ENCODE measurements around the gene MAP3K14.

MAP3K14 gene

DNA sequence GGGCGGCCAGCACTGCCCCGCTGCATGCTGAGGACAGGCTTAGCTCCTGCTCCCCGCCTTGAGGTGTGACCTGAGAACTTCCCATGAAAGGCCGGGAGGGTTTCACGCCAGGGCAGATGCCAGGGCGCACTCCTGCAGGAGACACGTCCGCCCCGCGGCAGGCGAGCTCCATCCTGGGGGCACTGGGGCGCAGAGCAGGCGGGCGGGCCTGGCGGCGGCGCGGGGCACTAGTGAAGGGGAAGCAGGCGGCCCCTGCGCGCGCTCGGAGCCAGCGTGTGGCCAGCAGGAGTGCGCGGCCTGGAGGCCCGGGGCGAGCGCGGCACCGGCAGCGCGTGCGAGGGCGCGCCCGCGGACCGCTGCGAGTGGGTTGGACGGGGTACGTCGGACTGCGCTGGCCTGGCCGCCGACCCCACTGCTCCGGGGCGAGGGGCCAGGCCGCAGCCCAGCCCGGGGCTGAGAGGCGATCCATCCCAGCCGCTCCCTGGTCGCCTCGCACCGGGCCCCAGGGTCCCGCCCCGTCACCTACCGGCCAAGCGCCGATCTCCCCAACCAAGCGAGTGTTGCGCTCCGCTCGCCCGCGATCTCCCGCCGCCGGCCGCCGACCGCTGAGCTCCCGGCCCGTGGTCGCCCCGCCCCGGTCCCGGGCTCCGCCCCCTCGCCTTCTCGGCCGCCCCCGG is at the start of gene MAP3K14:
Gene MAP3K14 (minus strand): TSS at position 587 of the 677 bp plus-strand sequence. CDS start 26,275 bp downstream, outside the sequence.
- TF ChIP-seq JUND (IDR thresholded peaks at IDR 0.05; ENCODE audit: low read depth) = no peak
- peak; percentile 63 to 80 for DNase-seq (ENCODE audit: low read depth in 1 of 2, low spot score in 1 of 2)
- in situ Hi-C loops (cut with HindIII; ENCODE audit: low pct_unique_long_range_greater_than_20kb, low sequenced_read_pairs) = no loop called here

GRCh38 chr17:45366049-45366448 is 49.2 kb upstream of the MAP3K14 start:
- in situ Hi-C loops (cut with HindIII; ENCODE audit: low pct_unique_long_range_greater_than_20kb, low sequenced_read_pairs) = no loop called here
- DNase-seq (ENCODE audit: low read depth in 1 of 2, low spot score in 1 of 2) = no peak
- TF ChIP-seq JUND (IDR thresholded peaks at IDR 0.05; ENCODE audit: low read depth) = no peak

DNA sequence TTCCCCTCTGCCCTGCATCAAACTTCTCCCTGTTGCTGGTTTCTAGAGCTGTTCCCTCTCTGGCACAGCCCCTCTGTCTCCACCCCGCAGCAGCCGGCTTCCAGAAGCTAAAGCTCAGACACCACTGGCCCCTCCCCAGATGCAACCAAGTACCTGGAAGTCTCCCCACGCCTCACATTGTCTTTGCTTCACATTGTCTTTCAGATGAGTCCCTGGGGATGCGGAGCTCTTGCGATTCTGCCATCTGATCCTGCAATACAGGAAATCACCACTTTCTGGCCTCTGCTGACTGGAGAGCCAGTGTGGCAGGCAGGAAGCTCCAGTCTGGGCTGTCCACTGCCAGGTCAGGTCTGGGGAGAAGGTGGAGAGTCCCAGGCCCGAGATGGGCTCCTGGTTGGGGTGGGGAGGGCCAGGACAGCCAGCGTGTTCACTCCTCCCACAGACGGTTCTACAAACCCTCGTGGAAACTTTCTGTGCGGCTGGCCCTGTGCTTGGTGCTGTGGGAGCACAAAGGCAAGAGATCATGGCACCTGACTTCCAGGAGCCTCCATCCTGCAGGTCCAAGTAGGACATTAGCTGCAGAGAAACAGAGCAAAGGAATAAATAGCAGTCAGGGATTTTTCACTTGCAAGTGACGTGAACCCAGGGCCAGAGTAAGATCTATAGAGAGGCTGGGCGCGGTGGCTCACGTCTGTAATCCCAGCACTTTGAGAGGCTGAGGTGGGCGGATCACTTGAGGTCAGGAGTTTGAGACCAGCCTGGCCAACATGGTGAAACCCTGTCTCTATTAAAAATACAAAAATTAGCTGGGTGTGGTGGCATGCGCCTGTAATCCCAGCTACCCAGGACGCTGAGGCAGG is 47.9 kb upstream of the MAP3K14 start:
- no peak for TF ChIP-seq JUND (IDR thresholded peaks at IDR 0.05; ENCODE audit: low read depth)
- DNase-seq (ENCODE audit: low read depth in 1 of 2, low spot score in 1 of 2) = no peak
- in situ Hi-C loops (cut with HindIII; ENCODE audit: low pct_unique_long_range_greater_than_20kb, low sequenced_read_pairs) = no loop called here

GRCh38 chr17:45363498-45363897 is 46.7 kb upstream of the MAP3K14 start:
- in situ Hi-C loops (cut with HindIII; ENCODE audit: low pct_unique_long_range_greater_than_20kb, low sequenced_read_pairs) = no loop called here
- DNase-seq (ENCODE audit: low read depth in 1 of 2, low spot score in 1 of 2) = no peak

GRCh38 chr17:45361976-45362375 is 45.2 kb upstream of the MAP3K14 start:
- no peak for DNase-seq (ENCODE audit: low read depth in 1 of 2, low spot score in 1 of 2)
- in situ Hi-C loops (cut with HindIII; ENCODE audit: low pct_unique_long_range_greater_than_20kb, low sequenced_read_pairs) = no loop called here
- TF ChIP-seq JUND (IDR thresholded peaks at IDR 0.05; ENCODE audit: low read depth) = no peak

More at GRCh38 chr17:45363498-45363897, 46.7 kb upstream of the MAP3K14 start:
- TF ChIP-seq JUND (IDR thresholded peaks at IDR 0.05; ENCODE audit: low read depth) = no peak

DNA sequence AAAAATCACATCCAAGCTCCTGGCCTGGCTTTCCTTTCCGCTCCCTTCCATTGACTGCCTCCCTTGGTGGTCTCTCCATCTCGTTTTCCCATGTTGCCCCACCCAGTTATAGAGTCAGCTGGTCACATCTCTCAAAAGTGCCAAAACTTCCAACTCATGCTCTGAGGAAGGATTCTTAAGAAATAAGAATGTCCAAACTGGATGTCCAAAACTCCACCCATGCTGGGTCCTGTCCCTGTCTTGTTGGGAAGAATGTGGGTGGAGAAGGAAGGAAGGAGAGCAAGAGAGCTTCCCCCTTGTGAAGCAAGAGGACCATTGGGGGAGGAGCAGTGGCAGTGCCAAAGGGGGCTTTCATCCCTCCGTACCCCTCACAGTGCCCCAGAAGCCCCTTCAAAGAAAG is 44.6 kb upstream of the MAP3K14 start:
- TF ChIP-seq JUND (IDR thresholded peaks at IDR 0.05; ENCODE audit: low read depth) = no peak
- DNase-seq (ENCODE audit: low read depth in 1 of 2, low spot score in 1 of 2) = no peak
- in situ Hi-C loops (cut with HindIII; ENCODE audit: low pct_unique_long_range_greater_than_20kb, low sequenced_read_pairs) = no loop called here

DNA sequence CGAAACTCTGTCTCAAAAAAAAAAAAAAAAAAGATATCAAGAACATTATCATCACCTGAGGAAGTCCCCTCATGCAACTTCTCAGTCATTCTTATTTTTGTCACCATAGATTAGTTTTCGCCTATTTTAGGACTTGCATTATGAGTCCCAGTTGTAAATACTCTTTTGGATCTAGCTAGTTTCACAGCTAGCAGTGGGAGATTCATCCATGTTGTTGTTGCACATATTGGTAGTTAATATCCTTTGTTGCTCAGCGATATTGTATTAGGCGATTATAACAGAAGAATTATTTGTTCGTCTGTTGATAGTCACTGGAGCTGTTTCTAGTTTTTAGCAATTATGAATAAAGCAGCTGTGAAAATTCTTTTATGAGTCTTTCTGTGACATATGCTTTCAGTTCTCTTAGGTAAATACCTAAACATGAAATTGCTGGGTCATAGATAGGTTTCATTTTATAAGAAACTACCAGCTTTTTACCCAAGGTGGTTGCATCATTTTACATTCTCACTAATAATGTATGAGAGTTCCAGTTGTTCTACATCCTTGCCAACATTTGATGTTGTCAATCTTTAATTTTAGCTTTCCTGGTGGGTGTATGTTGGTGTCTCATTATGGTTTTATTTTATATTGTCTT is 40.7 kb upstream of the MAP3K14 start:
- in situ Hi-C loops (cut with HindIII; ENCODE audit: low pct_unique_long_range_greater_than_20kb, low sequenced_read_pairs) = no loop called here
- no peak for DNase-seq (ENCODE audit: low read depth in 1 of 2, low spot score in 1 of 2)
- no peak for TF ChIP-seq JUND (IDR thresholded peaks at IDR 0.05; ENCODE audit: low read depth)

DNA sequence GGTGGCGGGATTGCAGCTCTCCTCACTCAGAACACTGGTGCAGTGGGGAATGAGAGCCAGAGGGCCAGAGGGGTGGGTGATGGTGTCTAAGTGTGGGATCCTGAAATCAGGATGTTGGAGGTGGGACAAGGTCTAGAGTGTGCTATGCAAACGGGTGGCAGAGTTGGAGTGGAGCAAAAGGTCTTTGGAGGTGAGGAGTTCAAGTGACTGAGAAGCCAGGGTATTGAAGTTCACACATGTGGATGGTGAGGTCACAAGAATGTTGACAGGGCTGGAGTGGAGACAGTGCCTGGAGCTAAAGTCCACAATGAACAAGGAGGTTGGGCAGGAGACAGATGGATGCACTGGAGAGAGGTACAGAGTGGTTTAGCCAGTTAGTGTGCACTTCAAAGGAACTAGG is 38.3 kb upstream of the MAP3K14 start:
- peak in 1 of 2 experiments; percentile 75 for DNase-seq (ENCODE audit: low read depth in 1 of 2, low spot score in 1 of 2)
- no peak for TF ChIP-seq JUND (IDR thresholded peaks at IDR 0.05; ENCODE audit: low read depth)
- in situ Hi-C loops (cut with HindIII; ENCODE audit: low pct_unique_long_range_greater_than_20kb, low sequenced_read_pairs) = no loop called here

- no peak for TF ChIP-seq JUND (IDR thresholded peaks at IDR 0.05; ENCODE audit: low read depth)
- in situ Hi-C loops (cut with HindIII; ENCODE audit: low pct_unique_long_range_greater_than_20kb, low sequenced_read_pairs) = no loop called here
- no peak for DNase-seq (ENCODE audit: low read depth in 1 of 2, low spot score in 1 of 2)
These were observed 36.2 kb upstream of the MAP3K14 start for GRCh38 chr17:45353043-45353442.

DNA sequence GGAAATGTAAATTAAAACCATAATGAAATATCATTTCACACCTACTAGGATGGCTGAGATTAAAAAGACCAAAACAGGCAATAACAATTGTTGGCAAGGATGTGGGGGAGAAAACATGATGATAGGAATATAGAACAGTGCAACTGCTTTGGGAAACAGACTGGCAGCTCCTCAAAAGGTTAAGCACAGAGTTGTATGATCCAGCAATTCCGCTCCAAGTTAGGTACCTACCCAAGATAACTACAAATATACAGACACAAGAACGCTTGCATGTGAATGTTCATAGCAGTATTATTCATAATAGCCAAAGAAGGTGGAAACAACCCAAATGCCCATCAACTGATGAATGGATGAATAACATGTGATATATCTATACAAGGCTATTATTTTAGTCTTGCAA is 35.0 kb upstream of the MAP3K14 start:
- in situ Hi-C loops (cut with HindIII; ENCODE audit: low pct_unique_long_range_greater_than_20kb, low sequenced_read_pairs) = no loop called here
- no peak for DNase-seq (ENCODE audit: low read depth in 1 of 2, low spot score in 1 of 2)
- no peak for TF ChIP-seq JUND (IDR thresholded peaks at IDR 0.05; ENCODE audit: low read depth)

GRCh38 chr17:45347444-45347843 is 30.6 kb upstream of the MAP3K14 start:
- TF ChIP-seq JUND (IDR thresholded peaks at IDR 0.05; ENCODE audit: low read depth) = no peak
- in situ Hi-C loops (cut with HindIII; ENCODE audit: low pct_unique_long_range_greater_than_20kb, low sequenced_read_pairs) = no loop called here
- DNase-seq (ENCODE audit: low read depth in 1 of 2, low spot score in 1 of 2) = no peak

DNA sequence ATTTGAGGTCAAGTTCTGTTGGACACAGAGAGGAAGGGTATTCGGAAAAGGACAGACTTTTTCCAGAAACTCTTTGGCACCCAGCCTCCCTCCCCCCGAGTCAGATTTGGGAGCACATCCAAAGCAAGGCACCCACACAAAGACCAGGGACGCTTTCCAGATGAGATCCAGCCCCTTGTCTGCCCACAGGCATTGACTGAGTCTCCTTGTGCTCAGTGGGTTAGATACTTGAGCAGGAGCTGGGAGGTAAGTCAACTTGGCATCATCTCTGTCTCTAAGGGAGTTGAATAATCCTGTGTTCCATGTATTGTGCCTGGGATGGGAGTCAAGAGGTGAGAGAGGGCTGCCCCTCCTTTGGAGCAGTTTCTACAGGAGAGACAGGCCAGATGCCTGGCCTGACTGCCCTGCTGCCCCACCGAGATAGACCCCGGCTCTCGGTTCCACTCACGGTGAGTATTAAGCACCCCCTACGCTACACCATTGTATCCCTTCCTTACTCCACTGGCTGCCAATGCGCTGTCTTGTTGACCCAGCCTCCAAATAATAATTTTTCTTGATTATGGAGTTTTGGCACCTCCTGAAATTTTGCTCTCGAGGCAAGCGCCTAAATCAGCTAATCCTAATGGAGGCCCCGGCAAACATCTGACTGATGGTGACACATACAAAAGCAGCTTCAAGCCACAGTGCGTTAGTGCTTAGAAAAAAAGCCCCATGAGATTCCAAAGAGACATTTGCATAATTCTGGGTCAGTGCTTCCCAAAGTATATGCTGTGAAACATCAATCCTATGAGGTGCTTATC is 29.6 kb upstream of the MAP3K14 start:
- DNase-seq (ENCODE audit: low read depth in 1 of 2, low spot score in 1 of 2) = no peak
- in situ Hi-C loops (cut with HindIII; ENCODE audit: low pct_unique_long_range_greater_than_20kb, low sequenced_read_pairs) = no loop called here
- no peak for TF ChIP-seq JUND (IDR thresholded peaks at IDR 0.05; ENCODE audit: low read depth)
